SHP77 (cell line): ENCODE measurements around the gene INAFM2.
A peak's percentile ranks its signal among the peaks of the same experiment; 100 is the strongest.

Experiments
- DNase-seq, 2 experiments: peaks; one replicate each; lab custom pipeline; 2025; lab: John Stamatoyannopoulos, UW

INAFM2 gene

GRCh38 chr15:40364251-40364650, 40.8 kb downstream of the INAFM2 start:
- DNase-seq = no peak

DNA sequence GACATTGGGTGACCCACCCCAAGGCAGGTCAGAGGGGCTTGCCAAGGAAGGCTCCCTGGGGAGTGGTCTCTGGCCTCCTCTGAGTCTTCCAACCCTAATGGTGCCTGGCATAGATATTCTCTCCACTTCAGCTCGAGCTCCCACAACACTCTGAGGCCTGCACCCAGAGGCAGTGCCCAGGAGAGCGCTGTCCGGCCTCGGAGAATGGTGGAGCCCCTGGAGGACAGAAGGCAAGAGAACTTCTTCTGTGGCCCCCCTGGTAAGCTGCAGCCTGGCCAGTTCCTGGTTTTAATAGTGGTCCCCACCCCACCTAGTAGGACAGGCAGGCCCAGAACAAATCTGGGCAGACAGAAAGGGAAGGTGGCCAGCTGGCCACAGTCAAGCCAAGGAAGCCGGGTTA, 41.5 kb downstream of the INAFM2 start:
- DNase-seq = no peak

GRCh38 chr15:40365624-40366456, 42.3 kb downstream of the INAFM2 start:
- DNase-seq = no peak

DNA sequence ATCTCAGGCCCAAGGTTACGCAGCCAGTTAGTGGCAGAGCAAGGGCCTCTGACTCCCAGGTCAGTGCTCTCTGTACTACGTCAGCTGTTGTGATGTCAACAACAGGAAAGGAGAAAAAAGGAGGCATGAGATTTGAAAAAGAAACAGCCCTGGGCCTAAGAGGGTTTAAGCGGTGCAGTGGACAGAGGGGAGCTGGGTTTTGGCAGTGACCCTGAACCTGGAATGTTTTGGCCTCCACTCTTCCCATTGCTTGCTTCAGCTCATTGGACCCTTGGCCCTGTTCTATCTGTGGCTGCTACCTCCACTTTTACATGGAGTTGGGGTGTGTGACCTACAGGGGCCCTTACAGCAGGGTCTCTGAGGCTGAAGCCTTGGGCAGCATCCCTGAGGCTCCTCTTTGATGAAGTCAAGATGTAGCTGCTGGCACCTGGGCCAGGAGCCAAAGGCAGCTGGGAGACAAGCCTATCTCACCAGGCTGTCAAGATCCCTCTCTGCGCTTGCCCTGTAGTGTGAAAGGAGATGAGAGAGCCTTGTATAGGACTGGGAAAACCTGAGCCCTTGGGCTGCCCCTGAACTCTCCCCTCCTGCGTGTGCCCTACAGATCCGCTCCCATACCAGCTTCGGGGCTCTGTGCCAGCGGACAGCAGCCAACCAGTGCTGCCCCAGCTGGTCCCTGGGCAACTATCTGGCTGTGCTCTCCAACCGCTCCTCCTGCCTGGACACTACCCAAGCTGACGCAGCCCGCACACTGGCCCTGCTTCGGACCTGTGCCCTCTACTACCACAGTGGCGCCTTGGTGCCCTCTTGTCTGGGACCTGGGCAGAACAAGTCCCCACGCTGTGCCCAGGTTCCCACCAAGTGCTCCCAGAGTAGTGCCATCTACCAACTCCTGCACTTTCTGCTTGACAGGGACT, 43.2 kb downstream of the INAFM2 start:
- no peak for DNase-seq

- DNase-seq = no peak
These were observed 43.8 kb downstream of the INAFM2 start for GRCh38 chr15:40367371-40367685.

- DNase-seq = peak; percentile 58 to 73
These were observed 44.5 kb downstream of the INAFM2 start for GRCh38 chr15:40367686-40368611.

- DNase-seq = no peak
These were observed 45.4 kb downstream of the INAFM2 start for GRCh38 chr15:40368719-40369473.

GRCh38 chr15:40369474-40369869, 46.0 kb downstream of the INAFM2 start:
- DNase-seq = no peak

DNA sequence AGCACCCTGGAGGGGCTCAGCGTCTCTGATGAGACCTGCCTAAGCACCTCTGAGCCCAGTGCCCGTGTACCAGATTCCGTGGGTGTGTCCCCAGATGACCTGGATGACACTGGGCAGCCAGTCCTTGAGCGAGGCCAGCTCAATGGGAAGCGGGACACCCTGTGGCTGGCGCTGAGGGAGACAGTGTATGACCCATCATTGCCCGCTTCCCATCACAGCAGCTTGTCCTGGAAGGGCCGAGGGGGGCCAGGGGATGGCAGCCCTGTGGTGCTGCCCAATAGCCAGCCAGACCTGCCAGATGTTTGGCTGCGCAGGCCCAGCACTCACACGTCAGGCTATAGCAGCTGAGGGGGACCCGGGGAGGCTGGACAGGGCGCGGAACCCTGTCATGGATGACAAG, 46.5 kb downstream of the INAFM2 start:
- DNase-seq = no peak

GRCh38 chr15:40372981-40373380, 49.5 kb downstream of the INAFM2 start:
- no peak for DNase-seq
